Activated CD4-positive, CD25-positive, alpha-beta regulatory T cell (primary cell): ENCODE measurements around the gene TRAPPC6A.

Experiments used
- DNase-seq, 4 experiments: peaks; one replicate each; lab custom pipeline; 2025; lab: John Stamatoyannopoulos, UW

The TRAPPC6A gene, protein sequence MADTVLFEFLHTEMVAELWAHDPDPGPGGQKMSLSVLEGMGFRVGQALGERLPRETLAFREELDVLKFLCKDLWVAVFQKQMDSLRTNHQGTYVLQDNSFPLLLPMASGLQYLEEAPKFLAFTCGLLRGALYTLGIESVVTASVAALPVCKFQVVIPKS

DNA sequence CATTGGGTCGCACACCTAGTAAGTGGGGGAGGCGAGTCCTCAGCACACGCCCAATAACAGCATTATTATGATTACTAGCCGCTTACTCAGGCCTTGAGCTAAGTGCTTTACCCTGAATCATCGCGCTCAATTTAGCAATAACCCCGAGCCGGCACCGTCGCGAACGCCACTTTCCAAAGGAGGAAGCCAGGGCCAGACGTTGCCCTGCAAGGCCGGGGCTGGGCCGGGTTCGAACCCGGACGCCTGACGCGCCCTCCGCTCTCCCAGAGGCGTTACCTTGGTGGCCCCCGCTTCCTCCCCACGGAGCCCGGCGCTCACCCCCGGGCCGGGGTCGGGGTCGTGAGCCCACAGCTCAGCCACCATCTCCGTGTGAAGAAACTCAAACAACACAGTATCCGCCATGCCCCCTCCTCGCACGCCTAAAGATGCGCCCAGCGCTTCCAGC is at the start of gene TRAPPC6A:
TRAPPC6A (minus strand) TSS at position 421 of the 445 bp plus-strand sequence; CDS start at position 402, 19 bp downstream.
- peak in 1 of 4 experiments; percentile 55 for DNase-seq

DNA sequence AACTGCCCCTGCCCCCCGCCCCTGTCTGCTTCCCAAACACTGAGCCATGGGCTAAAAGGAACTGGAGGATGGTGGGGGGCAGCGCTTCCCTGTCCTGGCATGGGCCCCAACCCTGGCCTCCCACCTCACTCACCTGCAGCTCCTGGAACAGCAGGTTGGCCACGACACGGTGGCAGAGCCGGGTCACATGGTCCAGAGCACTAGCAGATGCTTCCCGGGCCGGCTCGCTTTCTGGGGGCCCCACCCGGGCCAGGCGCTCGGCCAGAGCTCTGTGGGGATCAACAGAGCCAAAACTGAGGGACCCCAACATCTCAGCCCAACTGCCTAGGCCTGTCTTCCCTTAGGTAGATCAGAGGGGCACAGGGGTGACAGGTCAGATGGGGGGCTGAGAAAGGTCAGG is 46.6 kb upstream of the TRAPPC6A start:
- no peak for DNase-seq

- no peak for DNase-seq
These were observed 45.8 kb upstream of the TRAPPC6A start for GRCh38 chr19:45223879-45224278.

GRCh38 chr19:45222724-45223123 is 44.7 kb upstream of the TRAPPC6A start:
- no peak for DNase-seq

DNA sequence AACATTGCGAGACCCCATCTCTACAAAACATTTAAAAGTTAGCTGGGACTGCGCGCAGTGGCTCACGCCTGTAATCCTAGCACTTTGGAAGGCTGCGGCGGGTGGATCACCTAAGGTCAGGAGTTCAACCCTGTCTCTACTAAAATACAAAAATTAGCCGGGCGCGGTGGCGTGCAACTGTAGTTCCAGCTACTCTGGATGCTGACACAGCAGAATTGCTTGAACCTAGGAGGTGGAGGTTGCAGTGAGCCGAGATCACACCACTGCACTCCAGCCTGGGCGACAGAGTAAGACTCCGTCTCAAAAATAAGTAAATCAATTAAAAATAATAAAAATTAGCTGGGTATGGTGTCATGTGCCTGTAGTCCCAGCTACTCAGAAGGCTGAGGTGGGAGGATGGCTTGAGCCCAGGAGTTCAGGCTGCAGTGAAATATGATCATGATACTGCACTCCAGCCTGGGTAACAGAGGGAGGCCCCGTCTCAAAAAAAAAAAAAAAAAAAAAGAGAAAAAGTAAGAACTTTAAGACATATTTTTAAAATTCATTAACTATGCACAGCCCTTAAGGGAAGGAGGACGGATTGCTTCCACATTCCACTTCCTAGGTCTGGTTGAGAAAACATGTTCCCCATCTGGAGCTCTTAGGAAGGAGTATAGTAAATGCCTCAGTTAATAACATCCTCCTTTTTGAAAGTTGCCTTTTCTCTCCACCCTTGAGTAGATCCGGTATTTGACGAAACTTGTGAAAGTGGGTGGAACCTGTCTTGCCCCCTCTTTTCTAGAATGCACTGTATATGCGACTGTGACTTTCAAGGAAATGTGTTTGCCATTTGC is 41.1 kb upstream of the TRAPPC6A start:
- DNase-seq: no peak

- no peak for DNase-seq
These were observed 40.4 kb upstream of the TRAPPC6A start for GRCh38 chr19:45218426-45218825.

DNA sequence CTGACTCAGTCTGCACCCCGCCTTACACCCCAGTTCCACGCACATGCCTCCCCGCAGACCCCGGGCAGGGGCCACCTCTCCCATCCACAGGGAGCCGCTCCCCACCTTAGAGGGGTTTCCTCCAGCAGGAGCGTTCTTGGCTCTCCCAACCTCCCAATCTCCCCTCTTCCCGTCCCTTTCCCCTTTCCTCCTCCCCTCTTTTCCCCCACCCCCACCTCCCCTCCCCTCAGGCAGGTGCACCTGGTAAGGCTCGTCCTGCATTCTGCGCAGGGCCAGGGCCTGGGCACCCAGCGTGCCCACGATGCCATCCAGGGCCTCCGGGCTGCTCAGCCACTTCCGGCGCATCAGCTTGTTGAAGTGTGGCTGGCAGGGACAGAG is 39.9 kb upstream of the TRAPPC6A start:
- no peak for DNase-seq

DNA sequence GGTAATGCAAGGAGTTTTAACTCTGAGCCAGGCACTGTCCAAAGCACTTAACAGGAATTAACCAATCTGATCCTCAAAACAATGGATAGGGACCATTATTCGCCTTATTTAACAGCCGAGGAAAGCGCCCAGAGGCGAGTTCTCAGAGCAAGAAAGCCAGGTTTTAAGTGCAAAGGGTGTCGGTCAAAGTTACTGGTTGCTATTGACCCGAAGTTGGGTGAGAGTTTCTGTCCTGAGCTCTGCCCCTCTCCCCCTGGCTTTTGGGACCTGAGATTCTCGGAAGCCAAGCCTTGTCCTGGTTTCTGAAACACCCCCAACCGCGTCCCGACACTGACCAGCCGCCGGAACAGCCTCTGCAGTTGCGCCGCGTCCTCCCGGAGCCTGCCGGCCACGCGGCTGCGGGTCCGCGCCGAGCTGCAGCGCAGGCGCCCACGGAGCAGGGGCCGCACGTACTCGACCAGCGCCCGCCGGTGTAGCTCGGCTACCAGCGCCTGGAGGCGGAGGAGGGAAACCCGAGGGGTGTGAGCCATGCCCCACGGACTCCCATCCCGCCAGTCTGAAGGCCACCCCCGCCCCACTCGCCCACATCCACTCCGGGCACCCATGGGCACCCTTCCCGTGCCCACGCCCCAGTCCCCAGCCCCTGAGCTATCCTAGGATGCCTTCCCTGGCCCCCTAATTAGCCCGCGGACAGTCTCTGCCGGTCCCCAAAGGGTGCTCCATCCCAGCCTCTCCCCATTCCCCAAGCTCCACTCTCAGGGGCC is 39.3 kb upstream of the TRAPPC6A start:
- DNase-seq: no peak

GRCh38 chr19:45216667-45217066 is 38.6 kb upstream of the TRAPPC6A start:
- no peak for DNase-seq

DNA sequence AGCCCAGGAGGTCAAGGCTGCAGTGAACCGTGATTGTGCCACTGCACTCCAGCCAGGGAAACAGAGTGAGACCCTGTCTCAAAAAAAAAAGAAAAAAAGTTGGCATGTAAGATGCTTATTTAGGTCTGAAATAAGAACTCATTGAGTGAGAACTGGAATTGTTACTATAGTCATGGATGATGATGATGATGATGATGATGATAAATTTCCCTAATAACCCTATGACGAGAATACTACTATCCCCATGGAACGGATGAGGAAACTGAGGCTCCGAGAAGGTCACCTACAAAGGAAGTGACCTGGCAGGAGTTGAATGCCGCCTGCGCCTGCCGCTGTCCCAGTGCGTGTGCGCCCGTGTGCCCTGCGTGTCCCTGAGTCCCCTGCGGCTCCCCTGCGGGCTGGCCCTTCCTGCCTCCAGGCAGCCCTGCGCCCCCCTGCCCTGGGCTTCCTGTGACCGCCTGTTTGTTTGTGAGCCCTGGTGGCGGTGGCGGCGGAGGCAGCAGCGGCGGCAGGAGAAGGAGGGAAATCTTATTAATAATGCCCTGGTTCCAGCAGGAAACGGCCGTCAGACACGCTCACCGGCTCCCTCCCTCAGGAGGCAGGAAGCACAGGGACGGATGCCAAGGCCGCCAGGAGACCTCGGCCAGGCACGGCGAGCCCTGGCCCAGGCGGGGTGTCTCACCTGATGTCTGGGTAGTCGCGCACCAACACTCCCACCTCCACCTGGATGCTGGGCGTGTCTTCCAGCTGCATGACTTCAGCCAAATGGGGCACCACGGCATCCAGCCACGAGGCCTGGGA is 37.6 kb upstream of the TRAPPC6A start:
- no peak for DNase-seq

GRCh38 chr19:45213031-45213430 is 35.0 kb upstream of the TRAPPC6A start:
- DNase-seq: no peak

- no peak for DNase-seq
These were observed 33.8 kb upstream of the TRAPPC6A start for GRCh38 chr19:45211751-45212381.

DNA sequence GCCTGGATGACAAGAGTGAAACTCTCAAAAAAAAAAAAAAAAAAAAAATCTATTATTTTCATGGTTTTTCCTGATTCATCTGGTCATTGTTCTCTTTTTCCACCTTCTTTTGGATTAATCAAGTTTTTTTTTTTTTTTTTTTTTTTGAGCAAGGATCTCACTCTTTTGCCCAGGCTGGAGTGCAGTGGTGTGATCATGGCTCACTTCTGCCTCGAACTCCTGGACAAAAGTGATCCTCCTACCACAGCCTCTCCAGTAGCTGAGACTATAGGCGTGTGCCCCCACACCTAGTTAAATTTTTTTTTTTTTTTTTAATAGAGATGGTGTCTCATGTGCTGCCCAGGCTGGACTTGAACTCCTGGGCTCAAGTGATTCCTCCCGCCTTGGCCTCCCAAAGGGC is 28.3 kb upstream of the TRAPPC6A start:
- DNase-seq: no peak

DNA sequence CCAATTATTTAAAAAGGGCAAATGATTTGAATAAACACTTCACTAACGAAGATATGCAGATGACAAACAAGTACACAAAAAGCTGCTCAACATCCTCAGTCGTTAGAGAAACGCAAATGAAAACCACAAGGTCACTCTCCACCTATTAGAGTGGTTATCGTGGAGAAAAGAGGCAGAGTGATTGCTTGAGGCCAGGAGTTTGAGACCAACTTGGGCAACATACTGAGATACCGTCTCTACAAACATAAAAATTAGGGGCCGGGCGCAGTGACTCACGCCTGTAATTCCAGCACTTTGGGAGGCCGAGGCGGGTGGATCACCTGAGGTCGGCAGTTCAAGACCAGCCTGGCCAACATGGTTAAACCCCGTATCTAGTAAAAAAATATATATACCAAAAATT is 27.8 kb upstream of the TRAPPC6A start:
- no peak for DNase-seq

GRCh38 chr19:45202637-45203036 is 24.6 kb upstream of the TRAPPC6A start:
- DNase-seq: no peak

DNA sequence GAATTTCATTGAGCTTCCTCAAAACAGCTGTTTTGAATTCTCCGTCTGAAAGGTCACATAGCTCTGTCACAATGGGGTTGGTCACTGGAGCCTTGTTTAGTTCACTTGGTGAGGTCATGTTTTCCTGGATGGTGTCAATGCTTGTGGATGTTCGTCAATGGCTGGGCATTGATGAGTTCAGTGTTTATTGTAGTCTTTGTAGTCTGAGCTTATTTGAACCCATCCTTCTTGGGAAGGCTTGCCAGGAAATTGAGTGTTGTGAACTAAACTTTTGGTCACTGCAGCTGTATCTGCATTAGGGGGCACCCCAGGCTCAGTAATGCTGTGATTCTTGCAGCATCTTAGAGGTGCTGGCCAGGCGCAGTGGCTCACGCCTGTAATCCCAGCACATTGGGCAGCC is 22.5 kb upstream of the TRAPPC6A start:
- DNase-seq: no peak

- no peak for DNase-seq
These were observed 17.7 kb upstream of the TRAPPC6A start for GRCh38 chr19:45195764-45196163.

DNA sequence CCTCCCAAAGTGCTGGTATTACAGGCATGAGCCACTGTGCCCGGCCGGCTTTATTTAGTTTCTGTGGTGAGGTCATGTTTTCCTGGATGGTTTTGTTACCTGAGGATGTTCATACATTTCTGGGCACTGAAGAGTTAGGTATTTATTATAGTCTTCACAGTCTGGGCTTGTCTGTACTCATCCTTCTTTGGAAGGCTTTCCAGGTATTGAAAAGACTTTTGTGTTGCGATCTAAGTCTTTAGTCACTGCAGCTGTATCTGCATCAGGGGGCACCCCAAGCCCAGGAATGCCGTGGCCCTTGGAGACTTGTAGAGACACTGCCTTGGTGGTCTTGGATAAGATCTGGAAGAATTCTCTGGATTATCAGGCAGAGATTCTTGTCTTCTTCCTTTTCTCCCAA is 13.3 kb upstream of the TRAPPC6A start:
- DNase-seq: no peak

GRCh38 chr19:45189971-45190370 is 11.9 kb upstream of the TRAPPC6A start:
- DNase-seq: no peak

- no peak for DNase-seq
These were observed 9.5 kb upstream of the TRAPPC6A start for GRCh38 chr19:45187421-45188100.
